NCI-H82 treated with DMSO at 0.1 percent for 48 hours (cell line): ENCODE measurements around the gene MTOR.
"Not testable (repeated sequence)": the region's sequence is repeated elsewhere in the genome, so short reads cannot be mapped to it uniquely, and the experiment has no call there.

Experiments
- DNase-seq: peaks from one replicate; lab custom pipeline; 2025; ENCODE audit not compliant: unreplicated experiment; lab: John Stamatoyannopoulos, UW

MTOR gene

GRCh38 chr1:11125931-11126330, 136.4 kb downstream of the MTOR start:
- DNase-seq, result no peak

GRCh38 chr1:11124965-11125364, 137.4 kb downstream of the MTOR start:
- no peak for DNase-seq

- DNase-seq, result no peak
These were observed 146.0 kb downstream of the MTOR start for GRCh38 chr1:11116318-11116717.

- no peak for DNase-seq
These were observed 147.4 kb downstream of the MTOR start for GRCh38 chr1:11114966-11115365.

DNA sequence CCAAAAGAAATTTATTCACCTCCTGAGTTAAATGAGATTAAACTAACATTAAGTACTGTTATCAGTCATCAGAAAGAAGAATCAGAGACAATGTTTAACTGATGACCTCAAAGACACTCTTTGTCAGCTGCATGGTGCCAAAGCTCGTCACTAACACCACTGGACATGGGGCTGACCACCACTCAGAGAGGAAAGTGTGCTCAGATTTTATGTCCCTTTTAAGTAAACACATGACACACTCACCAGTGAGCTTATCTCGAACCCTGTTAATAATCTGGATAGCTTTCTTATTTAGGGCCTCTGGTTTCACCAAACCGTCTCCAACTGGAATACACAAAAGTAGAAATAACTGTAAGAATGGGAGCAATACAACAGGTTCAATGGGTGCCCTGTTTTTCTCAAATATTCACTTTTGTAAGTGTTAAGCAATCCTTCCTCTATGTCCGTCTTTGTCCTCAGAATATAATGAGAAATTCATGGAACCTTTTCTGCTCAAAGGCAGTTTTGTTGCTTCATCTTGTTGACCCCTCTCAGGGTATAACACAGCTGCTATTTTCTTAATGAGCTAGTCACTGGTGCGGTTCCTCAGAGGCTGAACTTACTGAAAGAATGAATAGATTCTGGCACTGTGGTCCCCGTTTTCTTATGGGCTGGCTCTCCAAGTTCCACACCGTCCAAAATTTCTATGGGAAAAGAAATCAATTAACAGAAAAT, 153.1 kb downstream of the MTOR start:
- no peak for DNase-seq

DNA sequence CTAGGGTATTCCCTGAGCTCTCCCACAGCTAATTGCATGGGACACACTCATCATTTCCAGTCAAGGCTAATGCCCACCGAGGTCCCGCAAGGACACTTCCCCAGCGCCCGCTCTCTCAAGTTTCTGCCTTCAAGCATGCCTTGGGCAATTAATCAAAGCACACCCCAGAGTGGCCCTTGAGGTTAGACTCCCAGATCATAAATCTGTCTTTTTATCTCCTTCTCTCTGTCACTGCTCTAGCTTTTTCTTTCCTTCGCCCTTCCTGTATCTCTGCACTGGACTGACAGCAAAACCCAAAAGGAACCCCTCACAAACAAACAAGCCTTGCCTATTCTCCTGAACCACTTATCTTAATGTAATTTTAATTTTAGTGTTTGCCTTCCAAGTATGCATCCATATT, 154.8 kb downstream of the MTOR start:
- no peak for DNase-seq

DNA sequence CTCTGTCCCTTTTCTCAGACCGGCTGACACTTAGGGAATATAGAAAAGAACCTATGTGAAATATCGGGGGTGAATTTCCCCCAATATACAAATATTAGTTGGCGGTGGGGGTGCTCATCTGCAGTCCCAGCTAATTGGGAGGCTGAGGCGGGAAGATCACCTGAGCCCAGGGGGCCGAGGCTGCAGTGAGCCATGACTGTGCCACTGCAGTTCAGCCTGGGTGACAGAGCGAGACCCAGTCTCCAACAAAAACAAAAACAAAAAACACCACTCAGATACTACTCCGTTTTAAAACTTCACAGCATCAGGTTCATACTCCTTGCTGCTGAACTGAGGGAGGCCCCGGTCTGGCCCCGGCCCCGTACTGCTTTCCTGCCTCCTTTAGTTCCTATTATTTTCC, 156.8 kb downstream of the MTOR start:
- no peak for DNase-seq

- DNase-seq, result no peak
These were observed 161.0 kb downstream of the MTOR start for GRCh38 chr1:11101347-11101746.

DNA sequence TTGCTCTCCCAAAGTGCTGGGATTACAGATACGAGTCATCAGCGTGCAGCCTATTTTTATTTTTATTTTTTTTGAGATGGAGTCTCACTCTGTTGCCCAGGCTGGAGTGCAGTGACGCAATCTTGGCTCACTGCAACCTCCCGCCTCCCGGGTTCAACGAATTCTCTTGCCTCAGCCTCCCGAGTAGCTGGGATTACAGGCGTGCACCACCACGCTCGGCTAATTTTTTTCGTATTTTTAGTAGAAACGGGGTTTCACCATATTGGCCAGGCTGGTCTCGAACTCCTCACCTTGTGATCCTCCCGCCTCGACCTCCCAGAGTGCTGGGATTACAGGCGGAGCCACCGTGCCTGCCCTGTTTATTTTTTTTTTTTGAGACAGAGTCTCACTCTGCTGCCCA, 161.5 kb downstream of the MTOR start:
- DNase-seq, result not testable (repeated sequence)

DNA sequence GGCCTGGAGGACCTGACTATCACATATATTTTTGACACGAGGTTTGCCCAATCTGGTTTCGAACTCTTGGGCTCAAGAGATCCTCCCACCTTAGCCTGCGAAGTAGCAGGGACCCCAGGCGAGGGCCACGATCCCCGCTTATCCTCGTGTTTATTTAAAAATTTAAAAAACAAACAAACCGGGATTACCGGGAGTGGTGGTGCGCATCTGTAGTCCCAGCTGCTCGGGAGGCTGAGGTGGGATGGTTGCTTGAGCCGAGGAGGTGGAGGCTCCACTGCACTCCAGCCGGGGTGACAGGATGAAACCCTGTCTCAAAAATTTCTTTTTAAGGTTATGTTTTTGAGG, 162.2 kb downstream of the MTOR start:
- DNase-seq, result no peak

DNA sequence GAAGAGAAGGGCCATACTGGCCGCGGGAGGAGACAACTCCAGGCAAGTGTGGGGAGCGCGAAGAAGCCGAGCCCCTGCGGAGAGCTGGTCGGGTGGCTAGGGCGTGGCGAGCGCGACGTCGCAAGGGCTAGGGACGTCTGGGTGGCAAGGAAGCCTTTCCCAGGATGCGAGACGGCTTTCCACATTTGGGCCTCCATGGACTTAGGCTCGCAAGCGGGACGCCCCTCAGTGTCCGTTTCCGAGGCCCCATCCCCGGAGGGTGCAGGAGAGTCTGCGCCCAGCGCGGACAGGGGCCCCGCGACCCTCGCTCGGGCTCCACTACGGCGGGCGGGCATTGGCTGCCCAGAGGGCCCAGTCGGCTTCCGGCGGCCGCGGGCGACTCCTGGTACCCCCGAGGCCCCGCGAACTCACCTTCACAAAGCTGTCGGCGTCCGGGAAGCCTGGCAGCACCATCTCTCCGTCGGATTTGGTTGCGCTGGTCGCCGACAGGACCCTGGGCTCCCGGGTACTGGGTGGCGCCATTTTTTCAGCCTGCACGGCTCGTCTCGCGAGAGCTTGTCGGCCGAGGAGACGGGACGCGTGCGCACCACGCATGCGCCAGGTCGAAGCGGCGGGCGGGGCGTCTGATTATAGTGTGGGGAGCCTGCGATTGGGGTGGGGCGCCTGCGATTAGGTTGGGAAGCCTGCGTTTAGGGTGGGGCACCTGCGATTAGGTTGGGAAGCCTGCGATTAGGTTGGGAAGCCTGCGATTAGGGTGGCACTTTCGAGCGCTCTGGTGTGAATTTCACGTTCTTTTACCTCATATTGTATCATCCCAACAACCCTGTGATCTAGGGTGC, 162.8 kb downstream of the MTOR start, which contains the start of gene EXOSC10:
Gene EXOSC10 (minus strand): TSS at position 560 of the 839 bp plus-strand sequence. CDS start 38 bp downstream, at position 522.
- DNase-seq, result peak; percentile 79

DNA sequence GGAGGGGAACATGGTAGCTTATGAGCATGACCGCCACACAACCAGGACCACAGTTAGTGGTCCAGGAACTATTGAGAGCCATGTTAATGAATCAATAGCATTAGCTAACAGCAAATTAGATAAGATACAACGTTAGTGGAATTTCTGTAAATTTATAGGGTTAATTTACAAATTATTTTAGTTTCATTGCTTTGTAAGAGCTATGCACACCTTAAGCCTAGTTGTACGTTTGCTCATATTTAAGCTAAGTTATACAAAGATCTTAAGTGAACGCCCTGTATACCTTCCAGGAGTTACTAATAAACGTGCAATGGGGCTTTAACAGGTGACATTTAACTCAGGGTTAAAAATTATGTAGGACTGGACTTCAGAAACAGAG, 163.4 kb downstream of the MTOR start:
- DNase-seq, result no peak

DNA sequence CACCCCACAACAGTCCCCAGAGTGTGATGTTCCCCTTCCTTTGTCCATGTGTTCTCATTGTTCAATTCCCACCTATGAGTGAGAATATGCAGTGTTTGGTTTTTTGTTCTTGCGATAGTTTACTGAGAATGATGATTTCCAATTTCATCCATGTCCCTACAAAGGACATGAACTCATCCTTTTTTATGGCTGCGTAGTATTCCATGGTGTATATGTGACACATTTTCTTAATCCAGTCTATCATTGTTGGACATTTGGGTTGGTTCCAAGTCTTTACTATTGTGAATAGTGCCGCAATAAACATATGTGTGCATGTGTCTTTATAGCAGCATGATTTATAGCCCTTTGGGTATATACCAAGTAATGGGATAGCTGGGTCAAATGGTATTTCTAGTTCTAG, 178.6 kb downstream of the MTOR start:
- DNase-seq, result not testable (repeated sequence)

DNA sequence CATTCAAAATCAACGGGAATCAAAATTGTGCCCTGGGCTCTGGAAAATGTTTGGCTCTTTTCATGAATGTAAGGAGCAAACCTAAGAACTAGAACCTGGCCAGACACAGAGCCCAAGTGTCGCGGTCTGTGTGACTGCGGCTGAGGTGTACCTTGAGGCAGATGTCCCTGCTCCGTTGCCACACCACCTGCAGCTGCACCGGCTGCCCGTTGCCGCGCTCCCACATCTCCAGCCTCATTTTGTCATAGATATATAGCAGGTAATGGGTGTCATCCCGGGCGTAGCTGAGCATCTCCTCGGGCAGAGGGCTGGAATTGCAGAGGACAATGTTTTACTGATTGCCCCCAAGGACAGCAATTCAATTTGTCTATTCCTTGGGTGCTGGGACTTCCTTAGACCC, 181.4 kb downstream of the MTOR start:
- no peak for DNase-seq

DNA sequence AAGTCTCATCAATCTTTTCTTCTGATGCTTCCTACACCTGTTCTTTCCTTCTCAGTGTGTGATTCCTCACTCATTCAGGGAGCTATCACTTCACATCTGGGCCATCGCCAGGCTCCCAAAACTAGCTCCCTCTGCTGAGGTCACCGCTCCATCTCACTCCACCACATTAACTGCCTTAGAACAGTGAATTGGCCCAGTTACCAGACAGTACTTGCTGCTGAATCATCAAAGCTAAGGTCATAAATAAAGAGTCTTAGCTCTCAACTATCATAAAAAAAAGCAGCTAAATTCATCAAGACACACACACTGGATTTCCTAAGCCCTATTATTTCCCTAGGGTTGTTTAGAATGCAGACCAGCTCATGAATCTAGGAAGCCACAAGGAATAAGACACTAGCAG, 183.7 kb downstream of the MTOR start:
- no peak for DNase-seq

DNA sequence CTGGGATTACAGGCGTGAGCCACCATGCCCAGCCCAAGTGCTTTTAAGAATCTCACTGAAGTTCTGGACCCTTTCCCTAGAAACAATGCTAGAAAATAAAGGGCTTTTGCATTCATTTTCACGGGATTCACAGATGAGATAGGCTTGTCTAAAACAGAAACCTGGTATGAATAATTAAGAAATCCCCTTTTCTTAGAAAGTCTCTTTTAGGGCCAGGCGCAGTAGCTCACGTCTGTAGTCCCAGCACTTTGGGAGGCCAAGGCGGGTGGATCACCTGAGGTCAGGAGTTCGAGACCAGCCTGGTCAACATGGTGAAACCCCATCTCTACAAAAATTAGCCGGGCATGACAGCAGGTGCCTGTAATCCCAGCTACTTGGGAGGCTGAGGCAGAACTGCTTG, 189.0 kb downstream of the MTOR start:
- not testable (repeated sequence) for DNase-seq

DNA sequence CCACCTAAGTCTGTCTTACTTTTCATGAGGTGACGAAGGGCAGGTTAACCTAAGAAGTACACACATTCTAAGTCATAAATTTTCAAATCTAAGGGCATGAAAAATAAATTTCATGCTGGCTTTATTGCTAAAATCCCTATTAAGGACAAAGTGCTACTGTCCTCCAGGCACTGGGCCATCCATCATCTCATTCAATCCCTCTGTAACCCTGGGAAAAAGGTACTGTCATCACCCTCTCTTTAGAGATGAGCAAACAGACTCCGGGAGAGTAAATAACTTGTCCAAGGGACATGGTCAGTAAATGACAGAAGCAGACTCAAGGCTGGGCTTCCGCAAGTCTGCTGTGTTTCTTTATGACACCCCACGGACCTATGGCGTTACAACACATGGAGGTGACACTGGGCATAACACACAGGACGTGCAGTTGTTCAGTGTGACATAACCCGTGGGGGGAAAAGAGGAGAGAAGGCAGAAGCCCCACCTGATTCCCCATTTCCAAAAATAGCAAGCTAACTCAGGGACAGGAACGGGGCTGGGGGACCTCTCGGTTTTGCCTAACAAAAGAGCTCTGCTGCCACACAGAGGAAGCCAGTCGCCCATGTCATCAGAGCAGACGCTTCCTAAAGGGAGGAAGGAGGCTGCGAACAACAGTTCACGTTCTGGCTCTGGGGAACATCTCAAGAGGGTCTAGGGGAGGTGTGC, 190.0 kb downstream of the MTOR start:
- no peak for DNase-seq

DNA sequence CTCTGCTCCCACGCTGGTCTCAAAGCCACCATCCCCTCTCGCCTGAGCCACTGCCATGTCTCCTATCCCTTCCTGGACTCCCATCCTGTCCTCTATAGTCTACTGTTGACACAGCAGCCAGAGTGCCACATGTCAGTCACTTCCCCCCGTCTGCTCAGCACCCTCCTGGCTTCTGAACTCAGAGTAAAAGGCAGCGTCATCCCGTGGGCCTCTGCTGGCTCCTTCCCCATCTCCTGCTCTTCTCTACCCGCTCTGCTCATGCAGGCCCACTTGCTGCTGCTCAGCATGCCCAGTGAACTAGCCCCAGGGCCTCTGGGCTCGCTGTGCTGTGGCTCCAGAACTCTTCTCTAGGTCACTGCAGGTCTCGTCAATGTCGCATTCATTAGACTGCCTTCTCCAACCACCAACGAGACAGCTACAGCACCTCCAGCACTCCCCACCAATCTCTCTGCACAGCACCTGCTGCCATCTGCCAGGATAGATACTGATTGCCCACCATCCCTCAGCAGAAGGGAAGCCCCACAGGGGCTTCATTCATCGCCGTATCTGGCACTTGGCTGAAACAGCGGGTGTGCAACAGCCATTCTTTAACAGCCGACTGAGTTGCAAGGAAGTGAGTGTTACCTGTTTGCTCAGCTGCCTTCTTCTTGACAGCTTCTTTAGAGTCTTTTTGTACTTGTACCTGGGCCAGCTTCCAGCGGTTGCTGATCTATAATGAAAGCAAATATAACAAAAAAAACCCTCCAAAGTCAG, 190.7 kb downstream of the MTOR start:
- DNase-seq, result no peak

GRCh38 chr1:11070876-11071275, 191.5 kb downstream of the MTOR start:
- no peak for DNase-seq

DNA sequence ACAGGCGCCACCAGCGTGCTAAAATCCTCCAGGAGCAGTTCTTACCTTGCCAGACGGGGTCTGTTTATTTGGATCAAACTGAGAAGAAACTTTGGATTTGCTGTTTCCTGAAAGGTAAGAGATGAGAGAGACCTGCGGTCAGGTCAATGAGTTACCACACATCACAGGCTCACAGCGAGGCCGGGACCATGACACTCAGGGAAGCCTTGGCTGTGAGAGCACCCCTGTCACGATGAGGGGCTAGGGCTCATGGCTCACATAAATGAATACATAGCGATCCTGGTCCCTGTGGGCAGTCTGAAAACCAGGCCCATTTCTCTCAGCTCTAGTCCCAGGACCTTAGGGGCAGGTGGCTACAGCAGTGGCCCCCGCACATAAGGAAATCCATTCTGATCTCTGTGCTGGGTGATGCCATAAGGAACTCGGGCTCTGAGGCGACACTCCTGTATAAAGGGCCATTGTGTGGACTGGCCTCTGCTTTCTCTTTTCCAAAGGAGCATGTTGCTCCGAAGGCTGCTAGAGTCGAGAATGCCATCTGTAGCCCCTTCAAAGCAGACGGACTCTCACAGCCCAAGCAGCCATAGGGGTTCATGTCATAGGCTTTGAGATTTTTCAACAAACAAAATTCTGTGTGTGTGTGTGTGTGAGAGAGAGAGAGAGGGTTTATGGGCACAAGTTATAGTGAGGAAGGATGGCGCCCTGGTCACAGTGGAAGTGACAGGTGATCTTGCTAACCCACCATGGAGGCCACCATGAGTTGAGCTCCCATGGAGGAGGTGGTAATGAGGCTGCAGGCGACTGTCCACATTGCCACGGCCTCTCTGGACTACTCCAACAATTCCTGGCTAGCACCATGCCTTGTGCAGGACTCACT, 193.5 kb downstream of the MTOR start:
- DNase-seq, result no peak
